ENCODE measurements around the gene ZSWIM6. TPM values are rescaled to one million over a fixed set of nuclear protein-coding genes. Genes with fewer than 3 reads are reported as not detected.

ZSWIM6 gene
- total RNA-seq, 1 donor from 2014 or later = 8.8 TPM

GRCh38 chr5:61438298-61438970, 106.4 kb downstream of the ZSWIM6 start:
- DNase-seq (ENCODE audit: low spot score in 2 of 2) = no peak
- TF ChIP-seq, protein P1, sequence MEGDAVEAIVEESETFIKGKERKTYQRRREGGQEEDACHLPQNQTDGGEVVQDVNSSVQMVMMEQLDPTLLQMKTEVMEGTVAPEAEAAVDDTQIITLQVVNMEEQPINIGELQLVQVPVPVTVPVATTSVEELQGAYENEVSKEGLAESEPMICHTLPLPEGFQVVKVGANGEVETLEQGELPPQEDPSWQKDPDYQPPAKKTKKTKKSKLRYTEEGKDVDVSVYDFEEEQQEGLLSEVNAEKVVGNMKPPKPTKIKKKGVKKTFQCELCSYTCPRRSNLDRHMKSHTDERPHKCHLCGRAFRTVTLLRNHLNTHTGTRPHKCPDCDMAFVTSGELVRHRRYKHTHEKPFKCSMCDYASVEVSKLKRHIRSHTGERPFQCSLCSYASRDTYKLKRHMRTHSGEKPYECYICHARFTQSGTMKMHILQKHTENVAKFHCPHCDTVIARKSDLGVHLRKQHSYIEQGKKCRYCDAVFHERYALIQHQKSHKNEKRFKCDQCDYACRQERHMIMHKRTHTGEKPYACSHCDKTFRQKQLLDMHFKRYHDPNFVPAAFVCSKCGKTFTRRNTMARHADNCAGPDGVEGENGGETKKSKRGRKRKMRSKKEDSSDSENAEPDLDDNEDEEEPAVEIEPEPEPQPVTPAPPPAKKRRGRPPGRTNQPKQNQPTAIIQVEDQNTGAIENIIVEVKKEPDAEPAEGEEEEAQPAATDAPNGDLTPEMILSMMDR (IDR thresholded peaks at IDR 0.05) = no peak
- no peak overlapping the region for H3K27ac ChIP-seq
- no peaks in the 10 kb centered on the region for H3K4me1 ChIP-seq
- H3K36me3 ChIP-seq = no peaks in the 10 kb centered on the region
- peaks cover 0 to 5% of the 10 kb centered on the region in 2 donors for H3K9me3 ChIP-seq
- no peak overlapping the region for H3K4me3 ChIP-seq
- intact Hi-C loops (cut with DNase I) = no loop called here
- H3K27me3 ChIP-seq = no peaks in the 10 kb centered on the region

DNA sequence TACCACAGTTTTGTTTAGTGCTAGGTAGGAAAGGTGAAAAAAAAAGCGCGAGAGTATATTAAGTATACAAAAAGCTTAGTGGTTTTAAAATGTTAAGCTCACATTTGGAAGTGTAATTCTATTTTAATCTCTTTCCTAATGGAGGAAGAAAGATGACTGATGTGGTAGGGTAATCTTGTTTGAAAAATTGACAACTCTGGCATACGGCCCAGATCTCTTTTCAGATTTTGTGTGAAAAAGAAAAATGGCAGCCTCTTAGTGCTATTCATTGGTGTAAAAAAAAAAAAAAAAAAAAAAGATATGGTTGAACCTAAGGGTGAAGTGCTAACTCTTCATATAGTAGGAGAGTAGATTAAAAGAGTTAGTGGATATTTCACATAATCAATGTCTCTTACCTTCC, 108.0 kb downstream of the ZSWIM6 start:
- Histone ChIP-seq H3K27ac (no peak overlapping the region), H3K36me3 (no peaks in the 10 kb centered on the region), H3K9me3 (peaks cover 0 to 5% of the 10 kb centered on the region in 2 donors), H3K4me3 (no peak overlapping the region), H3K4me1 (no peaks in the 10 kb centered on the region), H3K27me3 (no peaks in the 10 kb centered on the region)
- intact Hi-C loops (cut with DNase I) = no loop called here
- DNase-seq (ENCODE audit: low spot score in 2 of 2) = no peak
- TF ChIP-seq, protein P1 (IDR thresholded peaks at IDR 0.05) = no peak

- Histone ChIP-seq H3K4me1 (no peaks in the 10 kb centered on the region), H3K36me3 (no peaks in the 10 kb centered on the region), H3K27ac (no peak overlapping the region), H3K4me3 (no peak overlapping the region), H3K27me3 (no peaks in the 10 kb centered on the region), H3K9me3 (peaks cover 0 to 5% of the 10 kb centered on the region in 2 donors)
- no peak for DNase-seq (ENCODE audit: low spot score in 2 of 2)
- intact Hi-C loops (cut with DNase I) = no loop called here
- TF ChIP-seq, protein P1 (IDR thresholded peaks at IDR 0.05) = no peak
Observed at GRCh38 chr5:61440596-61440995, 108.5 kb downstream of the ZSWIM6 start.

- Histone ChIP-seq H3K9me3 (peaks cover 0 to 5% of the 10 kb centered on the region in 2 donors), H3K4me3 (no peak overlapping the region), H3K27ac (no peak overlapping the region), H3K36me3 (no peaks in the 10 kb centered on the region), H3K27me3 (no peaks in the 10 kb centered on the region), H3K4me1 (no peaks in the 10 kb centered on the region)
- TF ChIP-seq, protein P1 (IDR thresholded peaks at IDR 0.05) = no peak
- DNase-seq (ENCODE audit: low spot score in 2 of 2) = no peak
- intact Hi-C loops (cut with DNase I) = no loop called here
Observed at GRCh38 chr5:61441742-61442141, 109.7 kb downstream of the ZSWIM6 start.

GRCh38 chr5:61447780-61448495, 115.9 kb downstream of the ZSWIM6 start:
- TF ChIP-seq, protein P1 (IDR thresholded peaks at IDR 0.05) = no peak
- intact Hi-C loops (cut with DNase I) = no loop called here

More at GRCh38 chr5:61447780-61448495, 115.9 kb downstream of the ZSWIM6 start:
- Histone ChIP-seq H3K4me1 (peaks cover 5 to 23% of the 10 kb centered on the region in 2 donors), H3K36me3 (no peaks in the 10 kb centered on the region), H3K27ac (no peak overlapping the region), H3K4me3 (no peak overlapping the region), H3K27me3 (no peaks in the 10 kb centered on the region), H3K9me3 (peaks cover 0 to 14% of the 10 kb centered on the region in 2 donors)
- DNase-seq (ENCODE audit: low spot score in 2 of 2) = no peak
